HG03558 (cell line): Measurements from ENCODE around the gene BRSK1.

Experiments
- ATAC-seq: cut with Tn5 transposase; IDR thresholded peaks from one replicate; pipeline ENCODE4 v1.9.1; 2021; ENCODE audit warnings: moderate number of reproducible peaks; ENCODE audit not compliant: unreplicated experiment; ENCODE audit errors: extremely low read depth

The BRSK1 gene

DNA sequence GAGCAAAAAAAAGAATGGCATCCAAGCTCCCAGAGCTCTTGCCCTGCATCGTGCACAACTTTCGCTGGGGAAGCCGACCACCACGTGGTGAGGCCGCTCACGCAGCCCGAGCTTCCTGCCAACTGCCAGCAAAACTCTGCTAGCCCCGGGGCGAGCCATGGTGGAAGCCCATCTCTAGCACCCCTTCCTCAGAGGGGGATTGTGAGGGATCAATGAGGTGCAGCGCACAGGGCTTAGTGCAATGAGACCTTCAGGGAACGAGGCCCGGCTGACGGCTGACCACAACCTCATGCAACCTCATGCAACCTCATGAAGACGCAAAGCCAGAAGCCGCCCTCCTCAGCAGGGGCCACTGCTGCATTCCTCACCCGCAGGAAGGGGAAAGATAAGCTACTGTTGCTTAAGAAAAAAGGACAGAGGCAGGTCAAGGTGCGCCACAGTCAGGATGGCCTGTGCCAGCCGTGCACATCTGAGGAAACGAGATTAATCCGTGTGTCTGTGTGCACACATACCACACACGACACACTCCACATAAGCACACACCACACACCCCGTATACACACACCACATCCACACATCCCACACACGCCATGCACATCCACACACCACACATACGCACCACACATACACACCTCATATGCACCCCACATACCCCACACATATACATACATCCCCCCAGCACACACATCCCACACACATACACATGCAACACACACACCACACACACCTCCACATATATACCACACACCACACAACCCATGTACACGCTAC lies 13.4 kb upstream of the BRSK1 start:
- ATAC-seq, result no peak

- no peak for ATAC-seq
Observed at GRCh38 chr19:55272142-55272541, 11.7 kb upstream of the BRSK1 start.

- no peak for ATAC-seq
Observed at GRCh38 chr19:55273978-55274707, 9.7 kb upstream of the BRSK1 start.

DNA sequence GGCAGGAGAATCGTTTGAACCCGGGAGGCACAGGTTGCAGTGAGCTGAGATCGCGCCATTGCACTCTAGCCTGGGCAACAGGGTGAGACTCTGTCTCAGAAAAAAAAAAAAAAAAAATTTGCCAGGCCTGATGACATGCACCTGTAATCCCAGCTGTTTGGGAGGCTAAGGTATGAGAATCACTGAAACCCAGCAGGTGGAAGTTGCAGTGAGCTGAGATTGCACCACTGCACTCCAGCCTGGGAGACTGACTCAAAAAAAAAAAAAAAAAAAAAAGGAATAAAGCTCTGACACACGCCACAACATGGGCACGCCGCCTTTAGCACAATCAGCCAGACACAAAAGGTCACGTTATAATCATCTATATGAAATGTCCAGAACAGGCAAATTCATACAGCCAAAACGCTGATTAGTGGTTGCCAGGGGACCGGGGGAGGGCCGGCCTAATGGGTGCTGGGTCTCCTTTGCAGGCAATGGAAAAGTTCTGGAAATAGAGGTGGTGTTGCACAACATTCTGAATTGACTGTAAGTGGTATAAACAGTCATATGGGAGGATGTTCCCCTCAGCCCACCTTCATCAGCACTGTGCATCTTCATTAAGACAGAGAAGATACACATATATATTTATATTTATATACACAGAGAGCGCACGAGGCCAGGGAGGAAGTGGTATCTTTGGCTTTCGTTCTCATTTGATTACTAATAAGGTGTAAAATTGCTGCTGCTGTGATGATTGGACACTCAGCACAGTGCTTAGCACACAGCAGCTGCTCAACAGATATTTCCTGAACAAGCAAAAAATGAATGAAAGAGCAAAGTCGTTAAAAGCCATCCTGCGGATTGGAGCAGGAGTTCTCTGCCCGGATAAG lies 7.7 kb upstream of the BRSK1 start:
- ATAC-seq, result no peak

DNA sequence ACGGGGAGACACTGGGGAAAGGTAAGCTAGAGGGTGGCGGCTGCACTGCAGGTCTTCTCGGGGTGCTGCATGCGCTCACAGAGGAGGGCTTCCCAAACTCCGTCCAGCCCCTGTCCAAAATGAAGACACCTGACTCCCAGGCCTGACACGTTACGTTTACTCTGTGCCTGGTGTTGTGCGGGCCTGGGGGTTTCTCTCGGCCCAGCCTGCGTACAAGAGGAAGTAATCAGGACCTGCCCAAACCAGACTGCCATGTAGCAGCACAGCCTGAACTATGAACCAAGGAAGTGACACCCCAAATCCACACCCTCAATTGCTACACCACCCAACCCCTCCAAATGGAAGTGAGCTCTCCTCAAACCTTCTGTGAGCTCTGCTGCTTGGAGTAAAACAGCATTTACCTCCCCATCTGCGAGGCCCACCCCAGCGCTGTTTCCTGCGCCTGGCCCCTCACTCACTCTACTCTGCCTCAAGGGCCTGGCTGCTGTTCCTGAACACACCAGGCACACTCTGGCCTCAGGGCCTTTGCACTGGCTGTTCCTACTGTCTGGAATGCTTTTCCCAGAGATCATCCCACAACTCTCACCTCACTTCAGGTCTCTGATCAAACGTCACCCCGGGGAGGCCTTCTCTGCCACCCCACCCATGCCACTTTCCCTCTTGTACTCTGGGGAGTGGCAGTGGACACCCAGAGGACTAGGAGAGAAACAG lies 6.9 kb upstream of the BRSK1 start:
- no peak for ATAC-seq

DNA sequence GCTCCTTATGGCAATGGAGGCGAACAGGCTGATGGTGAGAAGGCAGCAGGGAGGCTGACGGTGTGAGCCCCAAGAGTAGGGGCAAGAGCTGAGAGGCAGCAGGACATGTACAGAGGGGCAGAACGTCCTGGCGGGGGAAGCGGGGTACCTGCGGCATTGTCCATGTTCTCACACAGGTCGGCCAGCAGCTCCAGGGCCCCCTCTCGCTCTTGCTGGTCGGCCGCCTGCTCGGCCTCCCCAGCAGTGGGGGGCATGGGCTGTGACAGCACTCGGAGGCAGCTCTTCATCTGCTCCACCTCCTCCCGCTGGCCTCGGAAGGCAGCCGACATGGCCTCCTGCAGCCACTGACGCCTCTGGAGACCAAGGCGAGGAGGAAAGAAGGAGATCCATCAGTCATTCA lies 6.3 kb upstream of the BRSK1 start:
- no peak for ATAC-seq

DNA sequence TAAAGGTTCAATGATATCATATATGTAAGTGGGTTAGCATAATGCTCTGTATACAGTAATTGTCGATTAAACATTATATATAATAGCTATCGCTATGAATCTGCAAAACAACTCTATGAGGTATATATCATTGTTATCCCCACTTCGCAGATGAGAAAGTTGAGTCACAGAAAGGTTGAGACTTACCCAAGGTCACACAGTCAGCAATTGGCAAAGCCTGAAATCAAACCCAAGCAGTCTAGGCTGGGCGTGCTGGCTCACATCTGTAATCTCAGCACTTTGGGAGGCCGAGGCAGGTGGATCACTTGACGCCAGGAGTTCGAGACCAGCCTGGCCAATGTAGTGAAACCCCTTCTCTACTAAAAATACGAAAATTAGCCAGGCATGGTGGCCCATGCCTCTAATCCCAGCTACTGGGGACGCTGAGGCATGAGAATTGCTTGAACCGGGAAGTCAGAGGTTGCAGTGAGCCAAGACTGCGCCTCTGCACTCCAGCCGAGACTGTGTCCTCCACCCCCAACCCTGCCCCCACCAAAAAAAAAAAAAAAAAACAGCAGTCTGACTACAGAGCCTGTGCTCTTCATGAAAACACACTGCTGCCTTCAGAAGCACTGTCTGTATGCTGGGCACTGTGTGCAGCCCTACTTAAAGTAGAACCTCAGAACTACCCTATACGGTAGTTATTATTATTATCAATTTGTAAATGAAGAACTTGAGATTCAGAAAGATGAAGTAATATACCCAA lies 5.2 kb upstream of the BRSK1 start:
- no peak for ATAC-seq

DNA sequence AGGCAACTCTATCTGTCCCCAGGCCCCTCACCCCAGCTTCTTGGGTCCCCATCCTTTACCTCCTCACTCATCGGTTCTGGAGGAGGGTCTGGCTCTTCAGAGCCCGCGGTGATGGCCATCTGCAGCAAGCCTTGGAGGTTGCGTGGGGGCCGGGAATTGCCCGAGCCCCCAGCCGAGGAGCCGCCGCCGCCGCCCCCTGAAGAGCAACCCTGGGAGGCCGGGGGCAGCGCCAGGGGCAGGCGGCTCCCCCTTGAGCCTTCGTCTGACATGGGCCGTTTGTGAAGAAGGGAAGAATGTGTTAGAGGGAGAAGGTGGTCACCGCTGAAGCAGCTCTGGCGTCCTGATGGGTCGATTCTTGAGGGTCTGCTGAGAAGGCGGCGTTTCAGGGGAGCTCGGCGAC lies 4.5 kb upstream of the BRSK1 start:
- ATAC-seq, result no peak

DNA sequence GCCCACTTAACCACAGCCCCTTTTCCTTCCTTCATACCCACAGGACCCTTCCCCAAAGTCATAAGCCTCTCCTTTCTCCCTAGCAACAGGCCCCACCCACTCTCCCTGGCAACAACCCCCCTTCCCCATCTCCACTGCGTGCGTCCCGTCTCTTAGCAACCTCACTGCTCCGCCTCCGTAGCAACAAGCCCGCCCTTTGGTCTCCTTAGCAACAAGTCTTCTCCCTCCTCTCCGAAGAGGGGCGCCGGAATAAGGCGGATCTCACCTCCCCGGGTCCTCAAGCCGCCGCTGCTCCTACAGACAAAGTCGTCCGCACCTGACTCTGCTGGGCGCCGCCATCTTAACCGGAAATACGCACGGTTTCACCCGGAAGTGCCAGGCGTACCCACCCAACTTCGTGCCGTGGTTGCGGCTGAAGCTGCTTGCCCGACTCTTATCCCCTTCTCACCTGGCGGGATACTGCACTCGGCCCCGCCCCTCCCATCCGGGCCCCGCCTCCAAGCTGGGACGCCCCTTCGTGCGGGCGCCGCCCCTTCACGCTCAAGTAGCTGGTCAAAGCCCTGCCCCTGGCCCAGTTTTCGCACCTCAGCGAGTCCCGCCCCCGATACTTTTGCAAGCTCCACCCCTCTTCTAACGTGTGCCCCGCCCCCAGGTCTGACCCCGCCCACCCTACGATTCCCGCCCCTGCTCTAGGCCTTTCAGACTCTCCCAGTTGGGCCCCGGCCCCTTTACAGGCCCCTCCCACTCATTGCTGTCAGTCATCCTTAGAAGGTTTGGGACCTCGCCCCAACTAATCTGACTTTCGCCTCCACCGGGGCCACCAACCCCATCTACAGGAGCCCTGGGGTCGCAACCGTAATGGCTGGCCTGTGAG lies 3.8 kb upstream of the BRSK1 start, which contains the start of gene HSPBP1:
HSPBP1 (minus strand) TSS at position 341 of the 874 bp plus-strand sequence. CDS start 502 bp downstream, outside the sequence.
- peak; percentile 54 for ATAC-seq

DNA sequence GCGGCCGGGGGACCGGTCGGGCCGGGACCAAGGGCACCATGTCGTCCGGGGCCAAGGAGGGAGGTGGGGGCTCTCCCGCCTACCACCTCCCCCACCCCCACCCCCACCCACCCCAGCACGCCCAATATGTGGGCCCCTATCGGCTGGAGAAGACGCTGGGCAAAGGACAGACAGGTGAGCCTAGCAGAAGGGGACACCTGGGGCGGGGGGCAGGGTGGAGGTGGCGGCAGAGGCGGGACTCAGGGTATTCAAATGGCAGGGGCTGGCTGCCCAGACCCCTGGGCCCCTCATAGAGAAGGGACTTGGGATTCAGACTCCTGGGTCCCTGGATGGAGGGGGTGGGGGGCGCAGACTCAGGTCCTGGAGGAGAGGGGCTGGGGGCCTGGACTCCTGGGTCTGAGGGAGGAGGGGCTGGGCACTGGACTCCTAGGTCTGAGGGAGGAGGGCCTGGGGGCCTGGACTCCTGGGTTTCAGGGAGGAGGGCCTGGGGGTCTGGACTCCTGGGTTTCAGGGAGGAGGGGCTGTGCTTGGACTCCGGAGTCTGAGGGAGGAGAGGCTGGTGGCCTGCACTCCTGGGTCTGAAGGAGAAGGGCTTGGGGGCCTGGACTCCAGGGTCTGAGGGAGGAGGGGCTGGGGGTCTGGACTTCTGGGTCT lies 735 bp downstream of the BRSK1 start:
- no peak for ATAC-seq

GRCh38 chr19:55285229-55285890 lies 1.6 kb downstream of the BRSK1 start:
- no peak for ATAC-seq

DNA sequence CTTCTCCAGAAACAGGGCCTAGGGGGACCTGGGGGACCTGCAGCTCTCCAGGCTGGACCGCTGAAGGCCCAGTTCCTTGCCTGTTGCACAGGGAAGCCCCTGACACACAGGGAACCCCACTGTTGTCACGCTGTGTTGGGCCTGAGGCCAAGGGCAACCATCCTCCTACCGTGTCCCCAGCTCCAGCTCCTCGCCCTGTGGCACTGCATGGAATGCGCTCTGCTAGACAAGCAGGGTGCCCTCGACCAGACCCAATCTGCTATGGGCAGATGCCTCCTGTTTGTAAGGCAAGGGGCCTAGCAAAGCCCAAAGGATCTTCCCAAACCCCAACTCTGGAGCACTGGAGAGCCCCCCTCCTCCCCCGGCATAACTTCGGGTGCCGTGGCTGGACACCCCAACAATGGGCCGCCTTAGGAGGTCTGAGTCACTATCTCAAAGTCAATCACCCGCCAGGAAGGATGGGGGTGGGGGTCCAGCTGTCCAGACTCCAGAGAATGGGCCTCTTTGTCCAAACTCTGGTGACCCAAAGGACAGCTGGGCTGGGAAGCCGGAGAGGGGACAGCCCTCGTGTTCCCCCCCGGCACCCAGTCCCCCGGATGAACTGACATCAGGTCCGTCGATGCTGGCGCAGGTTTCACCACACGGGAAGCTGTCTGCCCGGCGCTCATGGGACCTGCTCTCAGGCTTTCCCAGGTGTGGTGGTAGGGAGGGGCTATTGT lies 3.7 kb downstream of the BRSK1 start:
- ATAC-seq, result no peak

- no peak for ATAC-seq
Observed at GRCh38 chr19:55289117-55289796, 5.5 kb downstream of the BRSK1 start.

- ATAC-seq, result no peak
Observed at GRCh38 chr19:55297267-55297666, 13.5 kb downstream of the BRSK1 start.

DNA sequence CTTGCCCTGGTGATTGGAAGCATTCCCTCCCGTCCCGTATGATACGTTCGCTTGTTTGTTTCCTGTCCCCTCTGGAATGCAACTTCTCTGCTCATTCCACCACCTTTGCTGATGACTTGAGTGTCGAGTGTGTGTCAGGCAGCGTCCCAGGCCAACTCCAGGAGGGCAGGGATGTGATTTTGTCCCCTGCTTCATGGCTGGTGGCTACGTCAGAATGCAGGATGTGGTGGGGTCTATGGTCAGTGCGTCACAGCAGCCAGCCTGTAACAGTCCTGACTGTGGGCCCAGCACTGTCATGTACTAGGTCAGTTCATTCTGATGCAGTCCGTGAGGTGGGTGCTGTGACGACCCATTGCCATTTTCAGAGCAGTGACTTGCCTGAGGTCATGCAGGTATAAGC lies 16.2 kb downstream of the BRSK1 start:
- no peak for ATAC-seq

GRCh38 chr19:55300886-55301458 lies 17.2 kb downstream of the BRSK1 start:
- ATAC-seq, result no peak
